GM21447 (cell line): ENCODE measurements around the gene DNAI2.

Experiments used
- ATAC-seq: cut with Tn5 transposase; IDR thresholded peaks from one replicate; pipeline ENCODE4 v1.9.1; 2021; ENCODE audit not compliant: unreplicated experiment

The DNAI2 gene, protein sequence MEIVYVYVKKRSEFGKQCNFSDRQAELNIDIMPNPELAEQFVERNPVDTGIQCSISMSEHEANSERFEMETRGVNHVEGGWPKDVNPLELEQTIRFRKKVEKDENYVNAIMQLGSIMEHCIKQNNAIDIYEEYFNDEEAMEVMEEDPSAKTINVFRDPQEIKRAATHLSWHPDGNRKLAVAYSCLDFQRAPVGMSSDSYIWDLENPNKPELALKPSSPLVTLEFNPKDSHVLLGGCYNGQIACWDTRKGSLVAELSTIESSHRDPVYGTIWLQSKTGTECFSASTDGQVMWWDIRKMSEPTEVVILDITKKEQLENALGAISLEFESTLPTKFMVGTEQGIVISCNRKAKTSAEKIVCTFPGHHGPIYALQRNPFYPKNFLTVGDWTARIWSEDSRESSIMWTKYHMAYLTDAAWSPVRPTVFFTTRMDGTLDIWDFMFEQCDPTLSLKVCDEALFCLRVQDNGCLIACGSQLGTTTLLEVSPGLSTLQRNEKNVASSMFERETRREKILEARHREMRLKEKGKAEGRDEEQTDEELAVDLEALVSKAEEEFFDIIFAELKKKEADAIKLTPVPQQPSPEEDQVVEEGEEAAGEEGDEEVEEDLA

DNA sequence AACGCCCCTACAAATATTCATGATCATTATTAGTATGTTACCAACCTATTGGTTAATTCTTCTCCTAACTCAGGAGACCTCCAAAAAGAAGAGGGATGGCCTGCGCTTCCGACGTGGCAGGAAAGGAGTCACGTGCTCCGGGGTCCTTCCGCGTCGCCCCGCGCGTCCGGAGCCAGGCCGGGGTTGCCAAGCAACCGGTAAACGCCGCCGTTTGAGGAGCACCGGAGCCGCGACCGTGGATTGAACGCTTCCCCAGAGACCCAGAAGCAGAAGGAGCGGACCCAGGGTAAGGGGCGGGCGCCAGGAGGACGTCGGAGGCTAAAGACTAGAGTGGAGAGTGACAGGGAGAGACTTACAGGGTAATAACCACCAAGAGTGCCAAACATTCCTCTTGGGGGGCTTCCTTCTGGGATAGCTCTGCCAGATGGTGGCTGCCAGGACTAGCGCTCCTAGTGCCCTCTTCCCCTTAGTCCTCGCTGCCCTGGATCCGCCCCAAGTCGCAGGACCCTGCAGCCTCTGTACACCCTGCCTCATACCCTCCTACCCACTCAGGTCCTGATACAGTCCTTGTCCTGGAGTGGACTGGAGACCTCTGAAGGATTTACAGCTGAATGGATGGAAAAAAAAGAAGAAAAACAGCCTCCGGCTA is at the start of gene DNAI2:
TSS of gene DNAI2 (plus strand) at position 175 of the 649 bp plus-strand sequence. CDS start 7,584 bp downstream, outside the sequence.
- ATAC-seq: no peak

DNA sequence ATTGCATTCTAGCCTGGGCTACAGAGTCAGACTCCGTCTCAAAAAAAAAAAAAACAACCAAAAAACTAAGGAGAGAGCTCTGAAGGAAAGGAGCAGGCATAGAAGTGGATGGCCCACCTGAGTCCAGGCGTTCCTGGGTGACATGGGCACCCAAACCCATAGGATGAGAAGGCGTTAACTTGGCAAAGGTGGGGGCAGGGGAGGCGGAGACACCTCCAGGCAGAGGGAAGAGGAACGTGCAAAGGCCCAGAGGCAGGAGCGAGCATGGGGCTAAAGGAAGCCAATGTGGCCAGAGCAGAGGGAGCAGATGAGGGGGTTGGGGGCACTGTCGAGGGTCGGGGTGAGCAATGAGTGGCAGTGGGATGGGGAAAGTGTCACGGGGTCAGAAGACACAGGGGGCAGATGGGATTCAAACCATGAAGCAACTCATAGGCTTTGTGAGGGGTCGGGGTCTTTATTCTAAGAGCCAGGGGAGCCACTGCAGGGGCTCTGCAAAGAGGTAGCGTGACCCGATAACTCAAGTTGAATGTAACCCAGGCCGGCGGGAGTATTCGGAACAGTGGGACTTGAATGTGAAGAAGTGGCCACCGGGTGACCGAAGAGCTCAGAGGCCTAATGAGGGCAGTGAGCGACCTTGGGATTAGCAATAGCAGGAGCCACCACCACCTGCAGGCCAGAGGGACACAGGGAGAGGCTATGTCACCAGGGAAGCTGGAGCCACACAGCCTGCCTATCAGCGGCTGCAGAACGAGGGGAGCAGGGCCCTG is 48.9 kb upstream of the DNAI2 start:
- no peak for ATAC-seq

DNA sequence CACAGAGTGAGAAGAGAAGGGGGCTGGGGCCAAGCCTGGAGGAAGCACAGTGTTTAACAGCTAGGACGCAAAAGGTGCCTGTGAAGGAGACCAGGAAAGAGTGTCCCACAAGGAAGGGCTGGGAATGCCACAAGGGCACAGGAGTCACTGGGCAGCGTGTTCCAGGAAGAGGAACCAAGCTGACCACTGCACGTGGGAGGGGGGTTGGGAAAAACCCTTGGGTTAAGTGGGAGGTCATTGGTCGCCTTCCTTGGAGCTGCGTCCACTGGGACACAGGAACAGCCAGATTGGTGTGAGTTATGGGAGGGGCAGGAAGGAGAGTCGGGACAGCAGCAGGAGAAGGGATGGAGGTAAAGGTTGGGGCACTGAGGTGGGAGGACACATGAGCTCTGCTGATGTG is 47.8 kb upstream of the DNAI2 start:
- no peak for ATAC-seq

DNA sequence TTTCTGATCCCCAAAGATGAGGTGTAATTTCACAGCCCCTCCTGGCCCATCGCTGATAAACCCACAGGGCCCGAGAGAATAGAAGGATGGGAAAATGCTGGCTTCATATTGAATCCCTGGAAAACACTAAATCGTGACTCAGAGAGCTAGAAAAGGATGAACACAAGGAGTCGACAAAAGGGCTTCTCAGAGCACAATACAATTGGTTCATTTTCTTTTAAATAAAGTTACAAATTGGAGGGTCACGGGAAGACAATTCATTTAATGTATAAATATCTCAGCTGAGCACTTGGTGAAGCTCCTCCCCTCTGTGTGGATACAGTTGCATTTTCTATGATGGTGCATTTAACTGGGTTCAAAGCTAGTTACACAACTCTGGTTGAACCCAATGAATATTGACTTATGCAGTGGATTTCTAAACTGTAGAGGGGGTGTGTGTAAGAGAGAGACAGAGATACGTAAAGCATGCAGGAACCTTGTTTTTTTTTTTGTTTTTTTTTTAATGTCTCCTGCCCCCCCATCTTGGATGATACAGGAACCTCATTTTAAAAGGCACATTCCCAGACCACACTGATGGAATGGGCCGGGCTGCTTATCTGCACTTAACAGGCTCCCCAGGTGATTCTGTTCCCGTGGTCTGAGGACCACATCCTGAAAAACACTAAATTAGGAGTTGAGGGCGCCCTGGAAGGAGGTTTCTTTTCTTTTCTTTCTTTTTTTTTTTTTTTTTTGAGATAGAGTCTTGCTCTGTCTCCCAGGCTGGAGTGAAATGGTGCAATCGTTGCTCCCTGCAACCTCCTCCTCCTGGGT is 46.6 kb upstream of the DNAI2 start:
- ATAC-seq: no peak

DNA sequence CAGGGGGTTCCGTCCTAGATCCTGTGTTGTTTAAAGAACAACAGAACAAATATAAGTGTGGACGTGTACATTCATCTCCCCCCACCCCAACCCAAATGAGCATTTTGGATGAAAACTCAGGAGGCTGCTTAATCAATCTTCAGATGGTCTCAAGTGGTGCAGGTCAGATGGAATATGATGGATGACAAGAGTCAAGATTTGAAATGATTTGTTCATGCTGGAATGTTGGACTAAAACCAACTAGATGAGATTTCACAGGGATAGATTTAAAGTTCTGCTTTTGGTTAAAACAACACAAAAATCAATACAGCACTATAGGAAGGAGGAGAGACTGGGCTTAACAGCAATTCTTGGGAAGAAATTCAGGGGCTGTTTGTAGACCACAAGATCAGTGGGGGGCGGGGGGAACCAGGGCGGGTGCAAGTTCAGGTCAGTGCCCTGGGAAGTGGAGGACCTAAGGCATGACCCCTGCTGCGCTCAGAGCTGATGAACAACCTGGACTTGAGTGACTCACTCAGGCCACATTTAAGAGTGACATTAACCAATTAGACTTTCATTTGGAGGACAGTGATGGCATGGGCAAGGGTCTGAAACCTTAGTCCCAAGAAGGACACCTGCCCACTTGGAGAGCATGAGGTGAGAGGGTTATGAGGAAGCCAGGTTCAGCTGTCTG is 45.6 kb upstream of the DNAI2 start:
- ATAC-seq: no peak

- no peak for ATAC-seq
These were observed 43.1 kb upstream of the DNAI2 start for GRCh38 chr17:74230896-74231295.

DNA sequence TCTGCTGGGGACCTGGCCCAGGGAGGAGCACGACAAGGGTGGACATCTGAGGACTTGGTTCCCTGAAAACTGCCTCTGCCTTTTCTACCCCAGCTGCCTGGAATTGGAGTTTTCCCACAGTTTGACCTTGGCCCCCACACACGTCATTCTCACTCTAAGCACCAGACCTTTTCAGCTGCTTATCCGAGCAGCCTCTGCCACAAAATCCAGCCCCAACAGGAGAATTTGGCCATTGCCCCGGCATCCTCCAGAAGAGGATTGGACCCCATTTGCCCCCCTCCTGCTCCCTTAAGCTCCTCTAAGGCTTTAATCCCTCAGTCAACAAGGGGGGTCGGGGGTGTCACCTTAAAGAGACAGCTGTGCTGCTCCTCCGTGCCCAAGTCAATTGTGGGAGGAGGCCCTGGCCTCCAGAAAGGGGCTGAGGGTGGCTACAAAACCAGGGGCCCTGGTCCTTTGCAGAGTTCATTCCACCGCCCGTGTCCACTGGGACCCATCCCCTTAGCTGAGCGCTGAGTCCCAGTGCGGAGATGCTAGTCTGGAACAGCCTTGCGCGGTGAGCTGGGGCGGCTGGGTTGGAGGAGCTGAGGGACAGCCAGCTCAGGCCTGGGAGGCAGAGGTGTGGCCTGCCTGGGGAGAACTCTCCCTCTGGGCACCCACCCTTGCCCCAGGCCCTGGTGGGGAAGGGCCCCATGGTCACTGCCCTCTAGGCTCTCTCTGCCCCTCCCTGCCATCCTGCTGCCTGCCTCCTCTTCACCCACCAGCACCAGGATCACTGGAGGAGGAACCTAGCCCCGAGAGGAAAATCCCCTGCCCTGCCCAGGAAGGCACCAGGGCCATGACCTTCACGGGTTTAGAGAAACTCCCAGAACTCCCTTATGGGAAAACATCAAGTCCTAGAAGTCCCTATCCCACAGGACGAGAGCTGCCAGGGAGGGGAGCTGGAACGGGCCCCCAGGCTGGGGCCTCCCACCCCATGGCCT is 41.8 kb upstream of the DNAI2 start:
- ATAC-seq: no peak

GRCh38 chr17:74233937-74234336 is 40.1 kb upstream of the DNAI2 start:
- no peak for ATAC-seq

GRCh38 chr17:74234486-74234885 is 39.5 kb upstream of the DNAI2 start:
- no peak for ATAC-seq

- no peak for ATAC-seq
These were observed 38.9 kb upstream of the DNAI2 start for GRCh38 chr17:74235040-74235581.

GRCh38 chr17:74235911-74236371 is 38.1 kb upstream of the DNAI2 start:
- no peak for ATAC-seq

DNA sequence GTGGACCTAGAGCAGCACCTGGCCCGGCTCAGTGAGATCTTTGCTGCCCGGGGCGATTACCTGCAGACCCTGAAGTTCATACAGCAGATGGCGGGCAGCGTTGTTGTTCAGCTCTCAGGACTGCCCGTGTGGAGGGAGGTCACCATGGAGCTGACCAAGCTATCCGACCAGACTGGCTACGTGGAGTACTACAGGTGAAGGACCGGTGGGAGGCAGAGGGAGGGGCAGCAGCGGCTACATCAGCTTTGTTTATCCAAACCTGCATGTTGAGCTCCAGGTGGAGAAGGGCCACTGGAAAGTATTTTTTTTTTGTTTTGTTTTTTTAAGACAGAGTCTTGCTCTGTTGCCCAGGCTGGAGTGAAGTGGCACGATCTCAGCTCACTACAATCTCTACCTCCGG is 36.7 kb upstream of the DNAI2 start:
- no peak for ATAC-seq

DNA sequence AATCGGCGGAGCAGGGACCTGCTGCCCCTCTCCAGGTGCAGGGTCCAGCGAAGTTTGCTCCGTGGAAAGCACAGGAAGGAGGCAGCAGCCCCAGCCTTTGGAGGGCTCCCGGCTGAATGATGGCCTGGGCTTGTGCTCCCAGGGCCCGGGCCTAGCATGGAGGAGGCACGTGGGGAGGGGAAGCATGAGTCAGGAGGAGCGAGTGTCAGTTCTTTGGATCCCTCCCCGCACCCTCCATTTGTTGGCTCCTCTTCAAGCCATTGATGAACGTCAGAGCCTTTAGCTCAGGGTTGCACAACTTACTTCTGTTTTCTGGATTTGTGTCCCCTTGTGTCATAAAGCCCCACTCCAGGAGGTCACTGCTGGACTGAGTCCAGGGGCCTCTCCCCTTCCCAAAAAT is 34.9 kb upstream of the DNAI2 start:
- no peak for ATAC-seq

- ATAC-seq: no peak
These were observed 33.3 kb upstream of the DNAI2 start for GRCh38 chr17:74240618-74241205.

- ATAC-seq: no peak
These were observed 32.6 kb upstream of the DNAI2 start for GRCh38 chr17:74241431-74241830.

DNA sequence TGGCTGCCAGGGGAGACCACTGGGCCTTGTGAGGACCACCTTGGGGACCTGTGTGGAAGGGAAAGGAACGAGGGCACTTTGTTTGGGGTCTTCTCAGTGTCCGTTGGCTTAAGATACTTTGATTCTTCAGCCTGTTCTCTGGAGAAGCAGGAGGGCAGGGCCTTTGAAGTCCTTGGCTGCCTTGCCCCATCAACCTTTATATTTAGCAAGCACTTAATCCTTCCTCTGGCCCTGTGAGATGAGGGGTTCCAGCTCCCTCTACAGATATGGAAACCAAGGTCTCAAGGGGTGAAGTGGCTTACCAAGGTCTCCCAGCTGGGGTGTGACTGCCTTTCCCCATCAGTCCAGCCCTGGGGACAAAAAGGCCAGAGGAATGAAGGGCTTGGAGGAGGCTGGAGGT is 32.2 kb upstream of the DNAI2 start:
- ATAC-seq: no peak

DNA sequence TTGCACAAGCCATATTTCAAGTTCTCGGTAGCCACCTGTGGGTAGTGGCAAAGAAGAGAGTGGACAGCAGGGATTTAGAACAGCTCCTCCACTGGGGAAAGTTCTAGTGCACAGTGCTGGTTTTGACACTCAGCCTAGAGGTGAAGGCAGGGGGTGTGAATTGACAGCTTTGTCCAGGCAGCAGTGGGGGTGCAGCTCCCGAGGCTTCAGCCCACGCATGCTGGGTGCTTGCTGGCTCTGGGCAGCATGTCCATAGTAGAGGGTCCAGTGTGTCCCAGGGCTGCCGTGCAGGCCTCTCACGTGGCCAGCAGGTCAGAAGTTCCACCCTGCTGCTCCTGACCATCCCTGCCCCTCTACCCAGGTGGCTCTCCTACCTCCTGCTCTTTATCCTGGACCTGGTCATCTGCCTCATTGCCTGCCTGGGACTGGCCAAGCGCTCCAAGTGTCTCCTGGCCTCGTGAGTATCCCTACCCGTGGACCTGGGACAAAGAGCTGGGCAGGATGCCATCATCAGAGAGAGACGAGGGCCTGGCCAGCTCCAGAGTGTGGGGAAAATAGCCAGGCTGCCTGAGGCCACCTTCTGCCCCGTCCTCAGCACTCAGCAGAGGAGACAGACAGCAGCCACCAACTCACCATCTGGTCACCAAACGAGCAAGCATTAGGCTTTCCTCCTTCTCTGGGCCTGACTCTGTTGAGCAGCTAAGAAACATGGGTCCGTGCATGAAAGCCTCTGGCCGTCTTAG is 30.9 kb upstream of the DNAI2 start:
- ATAC-seq: no peak
